Measurements from ENCODE around the gene UBE3C.

Gene UBE3C

DNA sequence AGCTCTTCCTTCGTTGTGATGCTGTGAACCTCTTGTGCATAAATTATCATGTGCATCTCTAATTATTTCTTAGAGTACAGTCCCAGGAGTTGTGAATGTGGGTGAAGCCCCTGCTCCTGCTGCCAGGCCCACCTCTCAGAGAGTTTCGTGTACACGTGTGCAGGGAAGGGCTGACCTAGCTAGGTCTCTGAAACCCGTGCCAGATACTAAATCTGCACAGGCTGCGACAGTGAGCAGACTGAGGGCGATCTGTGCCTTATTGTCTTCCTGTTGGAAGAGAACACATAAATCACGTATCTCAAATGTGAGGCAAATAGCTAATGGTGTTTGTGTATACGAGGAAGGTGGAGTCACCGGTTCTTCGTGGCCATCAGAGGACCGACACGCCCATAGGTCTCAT, 126.3 kb downstream of the UBE3C start:
- Histone ChIP-seq H3K79me2 (ENCODE audit: control insufficient read depth, low read length) (no peaks in the 10 kb centered on the region), H3F3A (ENCODE audit: control insufficient read depth, insufficient read depth) (peaks cover 9% of the 10 kb centered on the region; the same call in 1 of the 2 replicates), H3K4me3 (ENCODE audit: low read length) (no peak overlapping the region), H3K9me2 (replicated peaks; ENCODE audit: control insufficient read depth, low read length) (no peaks in the 10 kb centered on the region), H4K20me1 (ENCODE audit: control insufficient read depth, insufficient read depth, low read depth, low read length) (no peaks in the 10 kb centered on the region), H3K9me3 (ENCODE audit: control insufficient read depth, insufficient read depth, low read length) (no peaks in the 10 kb centered on the region), H3K27me3 (ENCODE audit: control insufficient read depth, low read length) (no peaks in the 10 kb centered on the region), H3K4me1 (ENCODE audit: control insufficient read depth, low read length) (no peaks in the 10 kb centered on the region), H3K27ac (ENCODE audit: low read depth, low read length) (no peak overlapping the region), H3K36me3 (ENCODE audit: control insufficient read depth, low read length) (peaks cover 78% of the 10 kb centered on the region), H3K4me2 (ENCODE audit: low read length) (no peak overlapping the region)
- TF ChIP-seq EZH2phosphoT487 (IDR thresholded peaks at IDR 0.05; ENCODE audit: borderline replicate concordance, low read length): no peak
- no peak for TF ChIP-seq CTCF (IDR thresholded peaks at IDR 0.05; ENCODE audit: low read depth, low read length, poor library complexity, severe bottlenecking)

- Histone ChIP-seq H3K9me3 (ENCODE audit: control insufficient read depth, insufficient read depth, low read length) (no peaks in the 10 kb centered on the region), H3K27ac (ENCODE audit: low read depth, low read length) (no peak overlapping the region), H3K27me3 (ENCODE audit: control insufficient read depth, low read length) (no peaks in the 10 kb centered on the region), H3K4me1 (ENCODE audit: control insufficient read depth, low read length) (no peaks in the 10 kb centered on the region), H3K4me3 (ENCODE audit: low read length) (no peak overlapping the region), H3K79me2 (ENCODE audit: control insufficient read depth, low read length) (no peaks in the 10 kb centered on the region), H3F3A (ENCODE audit: control insufficient read depth, insufficient read depth) (peaks cover 8% of the 10 kb centered on the region; the same call in 1 of the 2 replicates), H3K9me2 (replicated peaks; ENCODE audit: control insufficient read depth, low read length) (no peaks in the 10 kb centered on the region), H3K4me2 (ENCODE audit: low read length) (no peak overlapping the region), H4K20me1 (ENCODE audit: control insufficient read depth, insufficient read depth, low read depth, low read length) (no peaks in the 10 kb centered on the region), H3K36me3 (ENCODE audit: control insufficient read depth, low read length) (peaks cover 71% of the 10 kb centered on the region)
- TF ChIP-seq EZH2phosphoT487 (IDR thresholded peaks at IDR 0.05; ENCODE audit: borderline replicate concordance, low read length) (no peak), CTCF (IDR thresholded peaks at IDR 0.05; ENCODE audit: low read depth, low read length, poor library complexity, severe bottlenecking) (no peak)
These were observed 127.5 kb downstream of the UBE3C start for GRCh38 chr7:157266272-157266671.

DNA sequence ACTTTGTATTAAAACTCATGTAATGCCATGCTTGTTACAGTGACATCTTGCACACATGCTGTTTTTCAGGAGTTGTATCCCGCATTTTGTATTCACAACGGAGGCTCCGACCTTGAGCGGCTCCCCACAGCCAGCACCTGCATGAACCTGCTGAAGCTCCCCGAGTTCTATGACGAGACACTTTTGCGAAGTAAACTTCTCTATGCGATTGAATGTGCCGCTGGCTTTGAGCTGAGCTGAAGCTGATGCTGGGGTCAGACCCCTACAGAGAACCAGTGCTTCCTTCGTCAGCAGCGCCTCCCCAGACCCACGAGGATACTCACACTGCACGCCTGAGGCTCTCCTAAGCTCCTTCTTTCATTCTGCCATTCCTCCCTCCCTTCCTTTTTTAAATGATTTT, 128.8 kb downstream of the UBE3C start:
- H3K4me3 ChIP-seq (ENCODE audit: low read length): no peak overlapping the region
- H3K4me2 ChIP-seq (ENCODE audit: low read length): no peak overlapping the region
- H3K79me2 ChIP-seq (ENCODE audit: control insufficient read depth, low read length): no peaks in the 10 kb centered on the region
- peaks cover 60% of the 10 kb centered on the region for H3K36me3 ChIP-seq (ENCODE audit: control insufficient read depth, low read length)
- TF ChIP-seq CTCF (IDR thresholded peaks at IDR 0.05; ENCODE audit: low read depth, low read length, poor library complexity, severe bottlenecking): no peak
- TF ChIP-seq EZH2phosphoT487 (IDR thresholded peaks at IDR 0.05; ENCODE audit: borderline replicate concordance, low read length): no peak
- H3K27ac ChIP-seq (ENCODE audit: low read depth, low read length): no peak overlapping the region
- 0 out of 2 replicates have a peak, but pooled peaks cover 3% of the 10 kb centered on the region for H3F3A ChIP-seq (ENCODE audit: control insufficient read depth, insufficient read depth)
- H3K9me2 ChIP-seq (replicated peaks; ENCODE audit: control insufficient read depth, low read length): no peaks in the 10 kb centered on the region
- no peaks in the 10 kb centered on the region for H3K4me1 ChIP-seq (ENCODE audit: control insufficient read depth, low read length)
- no peaks in the 10 kb centered on the region for H3K9me3 ChIP-seq (ENCODE audit: control insufficient read depth, insufficient read depth, low read length)
- H3K27me3 ChIP-seq (ENCODE audit: control insufficient read depth, low read length): no peaks in the 10 kb centered on the region
- H4K20me1 ChIP-seq (ENCODE audit: control insufficient read depth, insufficient read depth, low read depth, low read length): 0 out of 2 replicates have a peak, but pooled peaks cover 6% of the 10 kb centered on the region

Data from DOHH2 (cell line).